ENCODE results near the gene NACC2. TPM values are rescaled to one million over a fixed set of nuclear protein-coding genes. Genes with fewer than 3 reads are reported as not detected.

The NACC2 gene
- total and polyA plus RNA-seq, 2 donors (not counting 3 experiments of a cell fraction or from before 2014, with no cell fraction given): 15.8 to 27.1 TPM

DNA sequence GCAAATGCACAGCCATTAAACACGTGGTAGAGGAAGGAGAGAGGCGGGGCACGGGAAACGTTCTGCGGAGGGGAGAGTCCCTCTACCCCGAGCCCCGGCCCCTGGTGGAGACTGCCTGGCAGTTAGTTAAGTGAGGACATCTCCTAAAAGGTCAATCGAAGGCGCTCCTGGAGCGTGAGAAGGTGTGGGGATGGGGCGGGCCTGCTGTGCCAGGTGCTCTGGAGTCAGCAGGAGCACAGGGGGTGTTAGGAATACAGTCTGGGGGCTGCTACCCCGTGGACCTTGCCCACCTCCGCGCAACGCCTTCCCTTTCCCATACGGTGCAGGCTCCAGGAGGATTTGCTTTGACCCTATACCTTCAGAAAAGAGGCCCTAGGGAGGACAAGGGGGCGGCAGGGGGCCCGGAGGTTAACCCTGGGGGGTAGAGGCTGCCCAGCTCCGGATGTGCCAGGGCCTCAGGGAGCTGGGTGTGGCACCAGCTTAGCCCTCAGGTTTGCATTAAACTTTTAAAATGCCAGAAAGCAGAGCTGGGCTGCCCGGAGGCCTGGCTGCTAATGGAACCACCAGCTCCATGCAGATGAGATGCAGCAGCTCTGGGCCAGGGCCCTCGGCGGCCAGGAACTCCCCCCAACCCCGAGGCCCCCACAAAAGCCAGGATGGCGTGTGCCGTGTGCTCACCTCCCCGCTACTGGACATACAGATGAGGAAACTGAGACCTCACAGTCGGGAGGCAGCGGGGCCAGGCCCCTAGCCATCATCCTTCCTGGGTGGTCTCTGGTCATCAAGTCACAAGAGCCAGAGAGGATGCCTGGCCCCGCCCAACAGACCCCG lies 39.2 kb downstream of the NACC2 start:
- dilution Hi-C loops (cut with MboI; ENCODE audit: extremely low pct_ligation_motif_present, low sequenced_read_pairs): no loop called here
- Histone ChIP-seq H4K20me1 (replicated peaks; ENCODE audit: control insufficient read depth, extremely low read depth, insufficient read depth, low read length) (no peaks in the 10 kb centered on the region), H3K9me3 (replicated peaks; ENCODE audit: control insufficient read depth, insufficient read depth, low read length) (no peaks in the 10 kb centered on the region), H3K36me3 (ENCODE audit: control insufficient read depth in 2 of 2, extremely low read depth in 1 of 2, insufficient read depth in 2 of 2, low read length in 2 of 2) (no peaks in the 10 kb centered on the region), H3K9me1 (replicated peaks; ENCODE audit: control insufficient read depth, extremely low read depth, insufficient read depth, low read length) (no peaks in the 10 kb centered on the region), H3K4me2 (ENCODE audit: insufficient read depth, low read length) (no peak overlapping the region), H3K27ac (ENCODE audit: insufficient read depth, low read depth, low read length) (no peak overlapping the region), H2AFZ (ENCODE audit: low read depth, low read length) (no peak overlapping the region), H3K27me3 (ENCODE audit: control insufficient read depth in 2 of 2, insufficient read depth in 2 of 2, low read length in 2 of 2) (no peaks in the 10 kb centered on the region), H3K4me1 (ENCODE audit: control insufficient read depth, extremely low read depth, insufficient read depth, low read length) (peaks cover 20% of the 10 kb centered on the region), H3K4me3 (replicated peaks in 1 of 3; ENCODE audit: insufficient read depth in 1 of 3, low read depth in 1 of 3, low read length in 3 of 3) (no peak overlapping the region), H3K79me2 (ENCODE audit: control insufficient read depth, insufficient read depth, low read length) (peaks cover 43% of the 10 kb centered on the region), H3K9ac (replicated peaks; ENCODE audit: extremely low read depth, insufficient read depth, low read length) (no peak overlapping the region)
- no TSS peak for BruUV-seq (replicated peaks)
- FAIRE-seq (no peak), DNase-seq (ENCODE audit: low read depth, low spot score) (no peak)
- ChIA-PET POLR2A (no interaction called here), CTCF (no interaction called here)
- intact Hi-C loops (cut with micrococcal nuclease): no loop called here
- TF ChIP-seq, protein P1, sequence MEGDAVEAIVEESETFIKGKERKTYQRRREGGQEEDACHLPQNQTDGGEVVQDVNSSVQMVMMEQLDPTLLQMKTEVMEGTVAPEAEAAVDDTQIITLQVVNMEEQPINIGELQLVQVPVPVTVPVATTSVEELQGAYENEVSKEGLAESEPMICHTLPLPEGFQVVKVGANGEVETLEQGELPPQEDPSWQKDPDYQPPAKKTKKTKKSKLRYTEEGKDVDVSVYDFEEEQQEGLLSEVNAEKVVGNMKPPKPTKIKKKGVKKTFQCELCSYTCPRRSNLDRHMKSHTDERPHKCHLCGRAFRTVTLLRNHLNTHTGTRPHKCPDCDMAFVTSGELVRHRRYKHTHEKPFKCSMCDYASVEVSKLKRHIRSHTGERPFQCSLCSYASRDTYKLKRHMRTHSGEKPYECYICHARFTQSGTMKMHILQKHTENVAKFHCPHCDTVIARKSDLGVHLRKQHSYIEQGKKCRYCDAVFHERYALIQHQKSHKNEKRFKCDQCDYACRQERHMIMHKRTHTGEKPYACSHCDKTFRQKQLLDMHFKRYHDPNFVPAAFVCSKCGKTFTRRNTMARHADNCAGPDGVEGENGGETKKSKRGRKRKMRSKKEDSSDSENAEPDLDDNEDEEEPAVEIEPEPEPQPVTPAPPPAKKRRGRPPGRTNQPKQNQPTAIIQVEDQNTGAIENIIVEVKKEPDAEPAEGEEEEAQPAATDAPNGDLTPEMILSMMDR (IDR thresholded peaks at IDR 0.05; ENCODE audit: extremely low read depth in 1 of 2, insufficient read depth in 1 of 2, low read depth in 1 of 2, low read length in 2 of 2): no peak
- TF ChIP-seq FOS (IDR thresholded peaks at IDR 0.05; ENCODE audit: borderline replicate concordance, insufficient read depth, low read length): no peak
- TF ChIP-seq, protein P2, sequence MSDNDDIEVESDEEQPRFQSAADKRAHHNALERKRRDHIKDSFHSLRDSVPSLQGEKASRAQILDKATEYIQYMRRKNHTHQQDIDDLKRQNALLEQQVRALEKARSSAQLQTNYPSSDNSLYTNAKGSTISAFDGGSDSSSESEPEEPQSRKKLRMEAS (IDR thresholded peaks at IDR 0.05; ENCODE audit: insufficient read depth, insufficient read length): no peak
- no peak for TF ChIP-seq POLR2AphosphoS5 (IDR thresholded peaks at IDR 0.05; ENCODE audit: insufficient read depth, low read depth, low read length)
- no peak for TF ChIP-seq MYC (IDR thresholded peaks at IDR 0.05; ENCODE audit: low read depth, low read length)
- no peak for TF ChIP-seq POLR2A (IDR thresholded peaks at IDR 0.05; ENCODE audit: low read depth, low read length)
- TF ChIP-seq GATA2 (IDR thresholded peaks at IDR 0.05; ENCODE audit: insufficient read depth, insufficient read length, low read depth, low read length): no peak
- no peak for TF ChIP-seq JUN (IDR thresholded peaks at IDR 0.05; ENCODE audit: borderline replicate concordance, insufficient read depth, insufficient read length, low read depth)
- TF ChIP-seq EZH2 (IDR thresholded peaks at IDR 0.05; ENCODE audit: borderline replicate concordance, low read depth, low read length, severe bottlenecking): no peak
